Activated CD8-positive, alpha-beta memory T cell treated with anti-CD3 and anti-CD28 coated beads, Interleukin-2, amount 10 ng/mL, durations not matched to agents 7 days and 5 days (primary cell): ENCODE measurements around the gene ZNF827. TPM values are rescaled to one million over a fixed set of nuclear protein-coding genes. Genes with fewer than 3 reads are reported as not detected.

Experiments
- ATAC-seq: fragments of 150-1000 bp; cut with Tn5 transposase; one replicate; pipeline ENCODE4 v1.10.0; 2021; ENCODE audit warnings: moderate library complexity
- CTCF ChIA-PET: fragments of 350-600 bp; sonication (Branson Sonifier 250); formaldehyde crosslinking; loops from one replicate; lab custom pipeline; 2021; ENCODE audit warnings: antibody characterized with exemption; lab: Charles Lee
- DNase-seq: peaks from one replicate; pipeline ENCODE4 v3.0.0-alpha.2; 2020
- H3K27ac Mint-ChIP-seq: one replicate; pipeline ENCODE4 v1.8.0; 2021; ENCODE audit warnings: mild to moderate bottlenecking, mixed read lengths
- H3K27me3 Mint-ChIP-seq: one replicate; pipeline ENCODE4 v1.8.0; 2021; ENCODE audit warnings: mixed read lengths
- H3K36me3 Mint-ChIP-seq: one replicate; pipeline ENCODE4 v1.8.0; 2021; ENCODE audit warnings: mild to moderate bottlenecking, mixed read lengths
- H3K4me1 Mint-ChIP-seq: one replicate; pipeline ENCODE4 v1.8.0; 2021; ENCODE audit warnings: mixed read lengths
- H3K4me3 Mint-ChIP-seq: one replicate; pipeline ENCODE4 v1.8.0; 2021; ENCODE audit warnings: mild to moderate bottlenecking, moderate library complexity, mixed read lengths
- H3K9me3 Mint-ChIP-seq: one replicate; pipeline ENCODE4 v1.8.0; 2022; ENCODE audit warnings: low read depth, mixed read lengths
- total RNA-seq, 2 experiments: library from RNA; stranded (reverse); gene quantifications; one replicate each; pipeline ENCODE4 v1.2.3, GENCODE V29; 2021

Gene ZNF827
- total RNA-seq, 2 experiments from 2014 or later = 20.1 to 24.7 TPM

GRCh38 chr4:145799223-145799622 is 139.4 kb downstream of the ZNF827 start:
- H3K4me1 Mint-ChIP-seq = peaks cover 4% of the 10 kb centered on the region
- H3K9me3 Mint-ChIP-seq = no peaks in the 10 kb centered on the region
- H3K27ac Mint-ChIP-seq = no peak overlapping the region
- DNase-seq (no peak), ATAC-seq (no peak)
- H3K4me3 Mint-ChIP-seq = no peak overlapping the region
- peaks cover 31% of the 10 kb centered on the region for H3K36me3 Mint-ChIP-seq
- CTCF ChIA-PET = no interaction called here
- H3K27me3 Mint-ChIP-seq = no peaks in the 10 kb centered on the region

GRCh38 chr4:145797278-145797677 is 141.3 kb downstream of the ZNF827 start:
- peaks cover 31% of the 10 kb centered on the region for H3K36me3 Mint-ChIP-seq
- DNase-seq (no peak), ATAC-seq (no peak)
- no peak overlapping the region for H3K27ac Mint-ChIP-seq
- H3K4me3 Mint-ChIP-seq = no peak overlapping the region
- peaks cover 4% of the 10 kb centered on the region for H3K4me1 Mint-ChIP-seq
- H3K9me3 Mint-ChIP-seq = no peaks in the 10 kb centered on the region
- CTCF ChIA-PET = interaction anchor here (1.0 kb wide), 1 partner anchor 10 kb away, joined by 3 read pairs; no protein-coding TSS in a partner anchor
- H3K27me3 Mint-ChIP-seq = no peaks in the 10 kb centered on the region

- peaks cover 4% of the 10 kb centered on the region for H3K4me1 Mint-ChIP-seq
- no peak for ATAC-seq
- CTCF ChIA-PET = no interaction called here
- no peaks in the 10 kb centered on the region for H3K27me3 Mint-ChIP-seq
- no peak overlapping the region for H3K4me3 Mint-ChIP-seq
- no peak for DNase-seq
- no peaks in the 10 kb centered on the region for H3K9me3 Mint-ChIP-seq
- peaks cover 31% of the 10 kb centered on the region for H3K36me3 Mint-ChIP-seq
- H3K27ac Mint-ChIP-seq = no peak overlapping the region
Observed at GRCh38 chr4:145796346-145796745, 142.3 kb downstream of the ZNF827 start.

GRCh38 chr4:145795521-145795920 is 143.1 kb downstream of the ZNF827 start:
- ATAC-seq = no peak
- CTCF ChIA-PET = no interaction called here
- H3K36me3 Mint-ChIP-seq = peaks cover 27% of the 10 kb centered on the region
- no peaks in the 10 kb centered on the region for H3K9me3 Mint-ChIP-seq
- no peak overlapping the region for H3K4me3 Mint-ChIP-seq
- DNase-seq = no peak
- H3K27me3 Mint-ChIP-seq = no peaks in the 10 kb centered on the region
- H3K27ac Mint-ChIP-seq = no peak overlapping the region
- H3K4me1 Mint-ChIP-seq = peaks cover 4% of the 10 kb centered on the region

- no peak for DNase-seq
- no peak overlapping the region for H3K27ac Mint-ChIP-seq
- H3K4me1 Mint-ChIP-seq = no peaks in the 10 kb centered on the region
- ATAC-seq = no peak
- no peaks in the 10 kb centered on the region for H3K27me3 Mint-ChIP-seq
- H3K9me3 Mint-ChIP-seq = no peaks in the 10 kb centered on the region
- CTCF ChIA-PET = interaction anchor here (0.7 kb wide), 1 partner anchor 9 kb away, joined by 3 read pairs; no protein-coding TSS in a partner anchor
- H3K36me3 Mint-ChIP-seq = peaks cover 13% of the 10 kb centered on the region
- H3K4me3 Mint-ChIP-seq = no peak overlapping the region
Observed at GRCh38 chr4:145792429-145792828, 146.2 kb downstream of the ZNF827 start.

GRCh38 chr4:145791988-145792387 is 146.6 kb downstream of the ZNF827 start:
- DNase-seq (no peak), ATAC-seq (no peak)
- Mint-ChIP-seq H3K27me3 (no peaks in the 10 kb centered on the region), H3K36me3 (peaks cover 14% of the 10 kb centered on the region), H3K27ac (no peak overlapping the region), H3K4me1 (no peaks in the 10 kb centered on the region), H3K4me3 (no peak overlapping the region), H3K9me3 (no peaks in the 10 kb centered on the region)
- CTCF ChIA-PET = interaction anchor here (0.7 kb wide), 1 partner anchor 9 kb away, joined by 3 read pairs; no protein-coding TSS in a partner anchor

- DNase-seq = no peak
- Mint-ChIP-seq H3K27ac (no peak overlapping the region), H3K36me3 (peaks cover 35% of the 10 kb centered on the region), H3K4me1 (peaks cover 14% of the 10 kb centered on the region), H3K27me3 (no peaks in the 10 kb centered on the region), H3K9me3 (peaks cover 10% of the 10 kb centered on the region), H3K4me3 (no peak overlapping the region)
- CTCF ChIA-PET = interaction anchor here (1.1 kb wide), 2 partner anchors 9 to 18 kb away, joined by 3 read pairs; no protein-coding TSS in a partner anchor
- ATAC-seq = no peak
Observed at GRCh38 chr4:145788755-145789154, 149.9 kb downstream of the ZNF827 start.

- Mint-ChIP-seq H3K9me3 (peaks cover 15% of the 10 kb centered on the region), H3K27ac (no peak overlapping the region), H3K4me3 (no peak overlapping the region), H3K27me3 (no peaks in the 10 kb centered on the region), H3K36me3 (peaks cover 47% of the 10 kb centered on the region), H3K4me1 (peaks cover 16% of the 10 kb centered on the region)
- CTCF ChIA-PET = no interaction called here
- DNase-seq (no peak), ATAC-seq (no peak)
Observed at GRCh38 chr4:145786830-145787229, 151.8 kb downstream of the ZNF827 start.

GRCh38 chr4:145786261-145786660 is 152.4 kb downstream of the ZNF827 start:
- DNase-seq (no peak), ATAC-seq (no peak)
- CTCF ChIA-PET = no interaction called here
- no peak overlapping the region for H3K4me3 Mint-ChIP-seq
- H3K27ac Mint-ChIP-seq = no peak overlapping the region
- H3K9me3 Mint-ChIP-seq = peaks cover 19% of the 10 kb centered on the region
- no peaks in the 10 kb centered on the region for H3K27me3 Mint-ChIP-seq
- H3K4me1 Mint-ChIP-seq = peaks cover 20% of the 10 kb centered on the region
- peaks cover 52% of the 10 kb centered on the region for H3K36me3 Mint-ChIP-seq

GRCh38 chr4:145785391-145786008 is 153.1 kb downstream of the ZNF827 start:
- CTCF ChIA-PET = interaction anchor here (1.7 kb wide), 1 partner anchor 23 kb away, joined by 3 read pairs; no protein-coding TSS in a partner anchor
- Mint-ChIP-seq H3K4me3 (no peak overlapping the region), H3K27me3 (no peaks in the 10 kb centered on the region), H3K4me1 (peaks cover 21% of the 10 kb centered on the region), H3K27ac (peak overlapping the region; percentile 13), H3K36me3 (peaks cover 58% of the 10 kb centered on the region), H3K9me3 (peaks cover 20% of the 10 kb centered on the region)
- DNase-seq (no peak), ATAC-seq (no peak)

- Mint-ChIP-seq H3K27me3 (no peaks in the 10 kb centered on the region), H3K36me3 (peaks cover 67% of the 10 kb centered on the region), H3K4me1 (peaks cover 21% of the 10 kb centered on the region), H3K9me3 (peaks cover 20% of the 10 kb centered on the region), H3K4me3 (no peak overlapping the region), H3K27ac (peak overlapping the region; percentile 74)
- DNase-seq (peak; percentile 53), ATAC-seq (peak; percentile 65)
- CTCF ChIA-PET = interaction anchor here (1.7 kb wide), 1 partner anchor 24 kb away, joined by 3 read pairs; no protein-coding TSS in a partner anchor
Observed at GRCh38 chr4:145784036-145784435, 154.6 kb downstream of the ZNF827 start.

- H3K4me3 Mint-ChIP-seq = no peak overlapping the region
- no peak overlapping the region for H3K27ac Mint-ChIP-seq
- peaks cover 20% of the 10 kb centered on the region for H3K9me3 Mint-ChIP-seq
- peaks cover 21% of the 10 kb centered on the region for H3K4me1 Mint-ChIP-seq
- H3K36me3 Mint-ChIP-seq = peaks cover 73% of the 10 kb centered on the region
- ATAC-seq (no peak), DNase-seq (no peak)
- CTCF ChIA-PET = no interaction called here
- no peaks in the 10 kb centered on the region for H3K27me3 Mint-ChIP-seq
Observed at GRCh38 chr4:145782756-145783155, 155.9 kb downstream of the ZNF827 start.

- H3K4me1 Mint-ChIP-seq = peaks cover 21% of the 10 kb centered on the region
- H3K27ac Mint-ChIP-seq = no peak overlapping the region
- ATAC-seq (no peak), DNase-seq (no peak)
- no peaks in the 10 kb centered on the region for H3K27me3 Mint-ChIP-seq
- H3K4me3 Mint-ChIP-seq = no peak overlapping the region
- CTCF ChIA-PET = no interaction called here
- peaks cover 73% of the 10 kb centered on the region for H3K36me3 Mint-ChIP-seq
- H3K9me3 Mint-ChIP-seq = peaks cover 18% of the 10 kb centered on the region
Observed at GRCh38 chr4:145781351-145781750, 157.3 kb downstream of the ZNF827 start.

GRCh38 chr4:145779319-145779801 is 159.3 kb downstream of the ZNF827 start:
- H3K36me3 Mint-ChIP-seq = peaks cover 63% of the 10 kb centered on the region
- CTCF ChIA-PET = no interaction called here
- H3K4me1 Mint-ChIP-seq = peaks cover 15% of the 10 kb centered on the region
- DNase-seq (no peak), ATAC-seq (no peak)
- no peak overlapping the region for H3K27ac Mint-ChIP-seq
- peaks cover 12% of the 10 kb centered on the region for H3K9me3 Mint-ChIP-seq
- H3K4me3 Mint-ChIP-seq = no peak overlapping the region
- H3K27me3 Mint-ChIP-seq = no peaks in the 10 kb centered on the region
